Measurements from ENCODE around the gene TRIM10.
"Not testable (repeated sequence)": the region's sequence is repeated elsewhere in the genome, so short reads cannot be mapped to it uniquely, and the experiment has no call there.

The TRIM10 gene

GRCh38 chr6:30171677-30172471, 10.9 kb upstream of the TRIM10 start:
- DNase-seq (ENCODE audit: low read depth in 2 of 2), result no peak

GRCh38 chr6:30169658-30170614, 8.9 kb upstream of the TRIM10 start:
- DNase-seq (ENCODE audit: low read depth in 2 of 2), result no peak

- no peak for DNase-seq (ENCODE audit: low read depth in 2 of 2)
Observed at GRCh38 chr6:30168741-30169140, 7.7 kb upstream of the TRIM10 start.

GRCh38 chr6:30167101-30167500, 6.1 kb upstream of the TRIM10 start:
- no peak for DNase-seq (ENCODE audit: low read depth in 2 of 2)

- DNase-seq (ENCODE audit: low read depth in 2 of 2), result not testable (repeated sequence)
Observed at GRCh38 chr6:30165238-30165637, 4.2 kb upstream of the TRIM10 start.

DNA sequence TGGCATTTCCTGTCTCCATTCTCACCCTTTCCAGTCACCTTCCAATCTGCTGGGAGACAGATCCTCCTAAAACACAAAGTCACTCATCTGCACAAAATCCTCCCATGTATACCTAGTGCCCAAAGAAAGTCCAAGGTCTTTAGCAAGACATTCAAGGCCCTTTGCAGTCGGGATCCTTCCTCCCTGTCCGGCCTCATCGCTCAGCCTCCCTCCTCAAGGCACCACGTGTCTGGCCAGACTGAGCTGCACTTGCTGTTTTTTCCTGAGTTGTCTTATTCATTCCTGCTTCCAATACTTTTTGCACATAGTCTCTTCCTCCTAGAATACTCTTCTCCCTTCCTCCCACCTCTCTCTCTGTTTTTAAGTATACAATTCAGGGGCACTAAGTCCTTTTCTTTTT, 3.7 kb upstream of the TRIM10 start:
- no peak for DNase-seq (ENCODE audit: low read depth in 2 of 2)

- DNase-seq (ENCODE audit: low read depth in 2 of 2), result no peak
Observed at GRCh38 chr6:30163918-30164654, 3.1 kb upstream of the TRIM10 start.

DNA sequence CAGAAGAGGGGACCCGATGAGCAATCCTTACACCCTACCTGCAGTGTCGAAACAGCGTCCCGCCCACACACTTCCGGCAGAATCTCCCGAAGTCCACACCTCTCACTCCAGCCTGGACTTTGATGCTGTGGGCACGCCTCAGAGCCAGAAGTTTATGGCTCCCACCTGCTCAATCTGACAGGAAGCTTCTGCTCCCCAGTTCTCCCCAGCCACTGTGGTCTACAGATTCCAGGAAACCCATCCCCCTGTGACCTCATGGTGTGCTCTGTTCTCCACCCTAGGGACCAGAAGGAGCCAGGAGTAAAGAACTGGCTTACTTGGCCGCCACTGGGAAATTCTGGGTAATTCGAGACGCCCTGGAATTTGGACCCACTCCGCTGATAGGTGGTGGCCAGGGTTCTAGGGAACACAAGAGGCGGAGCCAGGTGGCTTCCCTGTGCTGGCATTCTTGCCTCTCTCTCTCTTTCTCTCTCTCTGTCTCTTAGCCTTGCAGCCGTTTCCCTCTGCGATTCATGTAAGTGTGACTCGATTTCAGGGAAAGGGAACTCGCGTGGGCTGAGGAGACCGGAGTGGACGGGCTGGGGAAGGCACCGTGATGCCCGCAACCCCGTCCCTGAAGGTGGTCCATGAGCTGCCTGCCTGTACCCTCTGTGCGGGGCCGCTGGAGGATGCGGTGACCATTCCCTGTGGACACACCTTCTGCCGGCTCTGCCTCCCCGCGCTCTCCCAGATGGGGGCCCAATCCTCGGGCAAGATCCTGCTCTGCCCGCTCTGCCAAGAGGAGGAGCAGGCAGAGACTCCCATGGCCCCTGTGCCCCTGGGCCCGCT, 2.3 kb upstream of the TRIM10 start, which contains the start of gene TRIM15:
Gene TRIM15, plus strand, starts transcription at position 457 of the 828 bp plus-strand sequence. Its CDS starts 139 bp downstream, at position 596.
- DNase-seq (ENCODE audit: low read depth in 2 of 2), result peak; percentile 30 to 45

DNA sequence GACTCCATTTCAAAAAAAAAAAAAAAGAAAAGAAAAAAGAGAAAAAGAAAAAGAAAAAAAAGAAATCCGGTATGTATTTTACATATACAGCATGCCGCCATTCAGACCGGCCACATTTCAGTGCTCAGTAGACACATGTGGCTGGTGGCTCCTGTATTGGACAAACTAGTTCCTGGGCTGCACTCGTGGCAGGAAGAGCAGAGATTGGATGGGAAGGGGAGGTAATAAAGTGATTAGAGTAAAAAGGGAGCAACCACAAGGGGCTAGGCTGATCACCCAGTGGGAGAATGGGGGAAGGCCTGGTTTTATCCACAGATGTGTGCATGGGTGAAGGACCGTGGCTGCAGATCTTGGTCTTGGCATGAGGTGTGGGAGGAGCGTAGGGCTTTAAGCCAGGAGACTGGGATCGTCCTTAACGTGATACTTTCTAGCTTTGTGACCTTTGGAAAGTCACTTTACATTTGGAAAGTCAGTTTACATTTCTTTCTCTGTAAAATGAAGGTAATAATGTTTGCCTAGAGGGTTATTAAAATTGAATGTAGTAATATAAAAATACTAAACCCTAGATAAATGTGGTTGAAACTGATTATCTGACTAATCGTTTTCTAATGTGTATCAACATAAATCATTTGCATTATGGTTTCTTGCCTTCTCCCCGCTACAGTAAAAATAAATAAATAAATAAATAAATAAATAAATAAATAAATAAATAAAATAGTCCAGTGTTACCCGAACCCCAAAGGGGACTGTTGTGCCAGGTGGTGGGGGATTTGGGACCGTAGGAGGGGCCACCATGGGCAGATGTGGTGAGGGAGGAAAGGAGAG, 1.5 kb upstream of the TRIM10 start:
- DNase-seq (ENCODE audit: low read depth in 2 of 2), result no peak

GRCh38 chr6:30160008-30160784, 815 bp downstream of the TRIM10 start:
- no peak for DNase-seq (ENCODE audit: low read depth in 2 of 2)

- peak in 1 of 2 donors; percentile 40 for DNase-seq (ENCODE audit: low read depth in 2 of 2)
Observed at GRCh38 chr6:30158475-30159040, 2.5 kb downstream of the TRIM10 start.

GRCh38 chr6:30157999-30158398, 3.0 kb downstream of the TRIM10 start:
- no peak for DNase-seq (ENCODE audit: low read depth in 2 of 2)

DNA sequence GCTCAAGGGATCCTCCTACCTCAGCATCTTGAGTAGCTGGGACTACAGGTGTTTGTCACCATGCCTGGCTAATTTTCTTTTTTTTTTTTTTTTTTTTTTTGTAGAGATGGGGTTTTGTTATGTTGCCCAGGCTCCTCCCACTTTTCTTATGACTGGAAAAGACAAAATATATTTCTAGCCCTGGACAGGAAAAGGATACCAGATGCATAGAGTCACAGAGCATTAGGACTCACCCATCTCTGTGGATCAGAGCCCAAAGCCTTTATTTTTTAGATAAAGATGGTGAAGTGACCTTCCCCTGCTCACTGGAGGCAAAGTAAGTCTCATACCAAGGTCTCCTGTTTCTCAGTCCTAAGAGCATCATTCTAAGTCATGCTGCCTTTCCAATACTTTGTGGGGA, 3.4 kb downstream of the TRIM10 start:
- no peak for DNase-seq (ENCODE audit: low read depth in 2 of 2)

- DNase-seq (ENCODE audit: low read depth in 2 of 2), result no peak
Observed at GRCh38 chr6:30156774-30157173, 4.2 kb downstream of the TRIM10 start.

- no peak for DNase-seq (ENCODE audit: low read depth in 2 of 2)
Observed at GRCh38 chr6:30156262-30156599, 4.8 kb downstream of the TRIM10 start.

DNA sequence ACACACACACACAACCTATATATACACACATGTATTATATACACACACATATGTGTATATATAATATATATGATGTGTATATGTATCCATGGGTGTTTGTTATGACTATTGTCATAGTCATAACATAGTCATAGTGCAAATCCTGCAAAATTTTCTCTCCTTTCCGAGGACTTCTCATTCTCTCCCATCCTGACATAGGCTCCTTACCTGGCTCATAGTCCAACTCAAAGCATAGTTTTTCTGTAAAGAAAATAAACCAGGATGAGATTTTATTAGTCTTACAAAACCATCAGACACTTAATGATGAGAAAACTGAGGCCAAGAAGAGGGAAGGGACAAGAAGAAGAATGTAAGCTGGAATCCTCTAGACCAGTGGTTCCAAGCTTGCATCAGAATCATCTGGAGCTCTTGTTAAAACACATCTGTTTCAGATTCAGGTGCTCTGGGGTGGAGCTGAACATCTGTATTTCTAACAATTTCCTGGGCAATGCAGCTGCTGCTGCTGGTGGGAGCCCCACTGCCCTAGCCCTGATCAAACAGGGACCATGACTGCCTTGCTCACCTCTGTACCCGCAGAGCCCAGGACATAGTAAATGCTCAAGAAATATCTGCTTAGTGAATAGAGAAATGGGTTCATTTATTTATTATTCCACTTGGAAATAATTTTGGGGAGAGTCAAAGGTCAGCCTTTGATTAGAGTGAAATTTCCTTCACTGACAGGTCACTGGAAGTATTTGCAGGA, 5.3 kb downstream of the TRIM10 start:
- DNase-seq (ENCODE audit: low read depth in 2 of 2), result no peak

GRCh38 chr6:30154709-30155519, 6.1 kb downstream of the TRIM10 start:
- no peak for DNase-seq (ENCODE audit: low read depth in 2 of 2)

DNA sequence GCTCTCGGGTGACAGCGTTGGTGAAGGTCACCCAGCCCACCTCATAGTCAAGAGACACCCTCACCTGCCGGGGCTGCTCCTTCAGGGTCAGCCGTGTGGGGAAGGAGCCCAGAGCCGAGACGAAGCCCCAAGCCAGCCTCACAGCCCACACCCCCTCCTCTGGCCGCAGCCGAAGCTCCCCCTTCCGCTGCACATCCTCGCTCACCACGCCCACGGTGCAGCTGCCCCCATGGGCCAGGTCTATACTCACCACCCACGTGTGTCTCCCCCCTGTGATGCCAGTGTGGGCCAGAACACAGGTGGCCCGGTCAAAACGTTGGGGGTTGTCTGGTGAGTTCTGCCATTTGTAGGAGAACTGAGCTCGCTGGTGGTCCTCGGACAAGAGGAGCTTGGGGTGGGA, 7.0 kb downstream of the TRIM10 start:
- DNase-seq (ENCODE audit: low read depth in 2 of 2), result no peak

Measured in stimulated activated CD4-positive, alpha-beta T cell treated with anti-CD3 and anti-CD28 coated beads, Interleukin-15, amount 100 ng/mL, for 48 hours (primary cell).